ENCODE results near the gene SORCS2. TPM values are rescaled to one million over a fixed set of nuclear protein-coding genes. Genes with fewer than 3 reads are reported as not detected.

Gene SORCS2
- total RNA-seq, 2 experiments from 2014 or later: 0.07 to 0.15 TPM

DNA sequence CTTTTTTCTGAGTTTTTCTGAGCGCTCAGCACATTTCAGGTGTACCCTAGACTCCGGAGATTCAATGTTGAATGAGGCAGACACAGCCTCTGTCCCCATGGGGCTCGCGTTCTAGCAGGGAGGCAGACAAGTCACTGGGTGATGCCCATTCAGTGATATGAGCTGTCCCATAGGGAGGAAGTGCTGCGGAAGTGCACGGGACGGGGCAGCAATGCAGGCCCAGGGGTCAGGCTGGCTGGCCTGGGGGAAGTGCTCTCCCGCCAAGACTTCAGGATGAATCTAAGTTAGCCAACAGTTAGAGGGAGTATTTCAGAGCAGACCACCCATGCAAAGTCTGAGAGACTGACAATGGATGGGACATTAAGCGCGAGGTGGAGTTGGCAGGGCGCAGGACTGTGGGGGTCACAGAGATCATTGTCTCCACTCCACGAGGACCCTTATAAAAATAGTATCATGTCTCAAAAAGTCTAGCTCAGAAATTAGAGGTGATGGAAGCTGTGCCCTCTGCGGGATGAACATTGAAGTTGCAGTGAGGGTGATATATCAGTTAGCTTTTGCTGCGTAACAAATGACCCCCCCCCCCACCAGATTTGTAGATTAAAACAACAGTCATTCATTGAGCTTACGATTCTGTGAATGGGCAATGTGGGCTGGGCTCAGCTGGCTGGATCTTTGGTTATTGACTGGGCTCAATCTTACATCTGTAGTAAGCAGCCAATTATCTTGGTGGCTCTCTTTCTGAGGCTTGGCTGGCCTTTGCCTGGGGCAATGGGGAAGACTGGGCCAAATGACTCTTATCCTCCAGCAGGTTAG lies 226.0 kb downstream of the SORCS2 start:
- intact Hi-C loops (cut with micrococcal nuclease): no loop called here
- Mint-ChIP-seq H3K4me3 (no peak overlapping the region), H3K9me3 (peaks cover 3% of the 10 kb centered on the region), H3K36me3 (ENCODE audit: low read depth) (no peaks in the 10 kb centered on the region), H3K27ac (no peak overlapping the region), H3K4me1 (ENCODE audit: low read depth) (no peaks in the 10 kb centered on the region), H3K27me3 (ENCODE audit: low read depth) (peaks cover 11% of the 10 kb centered on the region)
- CTCF ChIA-PET: no interaction called here
- no peak for DNase-seq

DNA sequence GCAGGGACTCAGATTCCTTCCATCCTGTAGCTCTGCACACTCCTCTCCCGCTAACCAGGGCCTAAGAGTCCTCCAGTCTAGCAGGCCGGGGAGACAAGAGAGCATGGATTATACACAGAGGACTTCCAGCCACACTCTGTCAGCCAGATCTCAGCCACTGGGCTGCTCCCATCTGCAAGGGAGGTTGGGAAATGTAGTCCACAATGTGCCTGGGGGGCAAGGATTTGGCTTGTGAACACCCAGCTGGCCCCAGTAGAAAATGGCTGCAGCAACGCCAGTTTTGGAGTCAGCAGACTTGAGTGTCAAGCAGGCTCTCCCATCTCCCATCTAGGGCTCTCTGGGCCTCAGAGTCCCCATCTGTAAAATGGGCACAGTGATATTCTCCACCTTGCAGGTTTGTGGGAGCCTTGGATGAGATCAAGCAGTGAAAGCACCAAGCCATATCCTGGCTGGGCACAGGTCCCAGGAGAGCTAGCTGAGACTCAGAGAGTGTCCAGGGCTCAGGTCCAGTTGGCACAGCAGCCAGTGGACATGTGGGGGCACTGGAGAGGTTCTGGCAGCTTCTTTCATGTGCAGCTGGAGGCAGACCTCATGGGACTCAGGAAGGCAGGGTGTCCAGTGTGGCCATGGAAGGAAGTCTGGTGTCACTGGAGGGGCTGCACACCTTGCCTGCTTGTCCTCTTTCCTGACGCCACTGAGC lies 227.8 kb downstream of the SORCS2 start:
- peaks cover 3% of the 10 kb centered on the region for H3K27me3 Mint-ChIP-seq (ENCODE audit: low read depth)
- peaks cover 3% of the 10 kb centered on the region for H3K9me3 Mint-ChIP-seq
- no peaks in the 10 kb centered on the region for H3K4me1 Mint-ChIP-seq (ENCODE audit: low read depth)
- H3K4me3 Mint-ChIP-seq: no peak overlapping the region
- CTCF ChIA-PET: interaction anchor here (0.6 kb wide), 1 partner anchor 527 kb away, joined by 5 read pairs; no protein-coding TSS in a partner anchor
- no peaks in the 10 kb centered on the region for H3K36me3 Mint-ChIP-seq (ENCODE audit: low read depth)
- no peak overlapping the region for H3K27ac Mint-ChIP-seq
- intact Hi-C loops (cut with micrococcal nuclease): no loop called here
- DNase-seq: no peak

DNA sequence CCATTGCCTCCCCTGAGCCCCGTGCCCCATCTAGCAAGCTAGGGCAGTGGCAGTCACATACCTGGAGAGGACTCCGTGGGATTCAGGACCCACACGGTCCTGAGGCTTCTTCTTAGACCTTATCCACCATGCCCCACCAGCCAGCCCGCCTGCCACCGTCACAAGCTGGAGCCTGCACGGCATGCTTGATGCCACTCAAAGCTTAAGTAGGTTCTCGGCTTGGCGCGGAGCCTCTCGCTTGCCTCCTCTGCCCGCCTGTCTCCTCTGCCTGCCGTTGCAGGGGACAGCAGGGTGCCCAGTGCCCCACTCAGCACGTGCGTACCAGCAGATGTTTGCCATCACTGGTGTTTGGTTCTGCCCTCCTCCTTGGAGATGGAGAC lies 228.3 kb downstream of the SORCS2 start:
- CTCF ChIA-PET: no interaction called here
- H3K4me3 Mint-ChIP-seq: no peak overlapping the region
- H3K27ac Mint-ChIP-seq: no peak overlapping the region
- intact Hi-C loops (cut with micrococcal nuclease): no loop called here
- no peaks in the 10 kb centered on the region for H3K36me3 Mint-ChIP-seq (ENCODE audit: low read depth)
- DNase-seq: no peak
- peaks cover 3% of the 10 kb centered on the region for H3K9me3 Mint-ChIP-seq
- peaks cover under 1% of the 10 kb centered on the region for H3K27me3 Mint-ChIP-seq (ENCODE audit: low read depth)
- H3K4me1 Mint-ChIP-seq (ENCODE audit: low read depth): no peaks in the 10 kb centered on the region

DNA sequence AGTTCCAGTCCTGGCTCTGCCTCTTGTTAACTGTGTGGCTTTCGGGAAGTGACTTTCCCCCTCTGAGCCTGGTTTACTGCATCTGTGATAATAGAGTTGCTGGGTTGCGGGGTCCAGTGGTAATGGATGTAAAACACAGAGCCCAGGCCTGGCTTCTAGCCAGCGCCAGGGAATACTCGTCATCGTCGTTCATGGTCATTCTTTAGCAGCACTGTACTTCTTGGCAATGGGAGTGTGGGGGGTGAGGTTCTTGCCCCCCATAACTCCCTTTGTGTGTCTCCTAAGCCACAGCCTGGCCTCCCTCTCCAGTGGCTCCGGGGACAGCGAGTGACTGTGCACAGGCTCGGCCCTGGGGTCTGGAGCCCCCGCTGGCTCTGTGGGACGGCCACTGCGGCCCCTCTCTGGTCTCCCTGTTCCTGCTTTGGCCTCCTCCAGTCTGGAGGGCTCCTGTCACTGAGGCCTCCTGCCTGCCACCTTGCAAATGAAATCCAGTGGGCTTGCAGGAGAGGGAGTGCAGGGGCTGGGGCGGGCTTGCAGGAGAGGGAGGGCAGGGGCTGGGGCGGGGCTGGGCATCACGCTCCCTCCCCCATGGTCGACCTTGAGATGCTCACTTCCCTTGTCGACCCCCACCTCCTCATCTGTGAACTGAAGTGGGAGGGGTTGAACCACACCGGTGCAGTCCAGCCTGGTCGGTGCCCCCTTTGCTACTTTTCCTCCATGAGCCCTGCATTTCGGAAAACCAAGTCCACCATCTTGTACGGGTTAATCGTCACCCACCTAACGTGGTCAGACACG lies 229.2 kb downstream of the SORCS2 start:
- no peaks in the 10 kb centered on the region for H3K4me1 Mint-ChIP-seq (ENCODE audit: low read depth)
- no peak overlapping the region for H3K4me3 Mint-ChIP-seq
- H3K27ac Mint-ChIP-seq: no peak overlapping the region
- peaks cover 3% of the 10 kb centered on the region for H3K9me3 Mint-ChIP-seq
- DNase-seq: no peak
- no peaks in the 10 kb centered on the region for H3K36me3 Mint-ChIP-seq (ENCODE audit: low read depth)
- H3K27me3 Mint-ChIP-seq (ENCODE audit: low read depth): no peaks in the 10 kb centered on the region
- intact Hi-C loops (cut with micrococcal nuclease): no loop called here
- CTCF ChIA-PET: no interaction called here

DNA sequence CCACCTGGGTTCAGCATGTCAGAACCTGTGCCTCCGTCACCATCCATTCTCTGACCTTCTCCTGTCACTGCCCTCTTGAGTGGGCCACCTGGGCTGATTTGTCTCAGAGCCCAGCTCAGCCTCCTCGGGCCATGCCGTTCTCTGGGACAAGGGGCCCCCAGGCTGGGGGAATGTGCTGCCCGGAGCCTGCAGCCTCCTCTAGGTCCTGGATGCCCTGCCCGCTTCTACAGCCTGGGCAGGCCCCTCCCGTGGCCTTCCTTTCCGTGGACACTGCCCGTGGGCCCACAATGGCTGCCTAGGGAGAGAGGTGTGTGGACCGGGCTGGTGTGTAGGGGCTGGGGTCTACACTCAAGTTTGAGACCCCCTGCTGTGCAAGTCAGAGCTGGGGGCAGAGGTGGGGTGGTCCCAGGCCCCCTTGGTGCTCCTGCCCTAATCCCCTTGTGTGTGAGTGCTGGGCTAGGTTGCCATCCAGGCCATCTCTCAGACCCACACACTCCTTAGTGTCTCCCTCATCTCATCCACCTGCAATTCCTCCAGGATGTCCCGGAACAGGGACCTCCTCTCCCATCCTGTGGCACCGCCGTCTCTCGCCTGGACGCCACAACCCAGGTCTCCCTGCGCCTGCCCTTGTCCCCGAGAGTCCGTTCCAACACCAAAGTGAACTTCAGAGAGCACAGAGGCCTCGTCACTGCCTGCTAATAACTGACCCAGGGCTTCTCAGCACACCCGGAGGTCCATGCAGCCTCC lies 230.0 kb downstream of the SORCS2 start:
- no peak overlapping the region for H3K4me3 Mint-ChIP-seq
- intact Hi-C loops (cut with micrococcal nuclease): no loop called here
- H3K27ac Mint-ChIP-seq: no peak overlapping the region
- no peaks in the 10 kb centered on the region for H3K36me3 Mint-ChIP-seq (ENCODE audit: low read depth)
- H3K4me1 Mint-ChIP-seq (ENCODE audit: low read depth): no peaks in the 10 kb centered on the region
- DNase-seq: no peak
- no peaks in the 10 kb centered on the region for H3K27me3 Mint-ChIP-seq (ENCODE audit: low read depth)
- CTCF ChIA-PET: no interaction called here
- peaks cover 3% of the 10 kb centered on the region for H3K9me3 Mint-ChIP-seq

DNA sequence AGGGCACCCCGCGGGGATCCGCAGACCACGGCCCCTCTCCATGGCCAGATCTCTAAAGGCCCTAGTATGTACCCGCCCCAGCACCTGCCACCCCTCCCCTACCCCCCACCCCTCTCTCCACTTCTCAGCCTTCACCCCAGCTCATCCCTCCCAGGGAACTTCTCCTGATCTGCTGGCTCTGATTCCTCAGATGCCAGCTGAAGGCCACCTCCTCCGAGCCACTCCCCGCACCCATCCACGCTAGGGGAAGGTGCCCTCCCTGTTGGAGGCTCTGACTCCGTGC lies 230.5 kb downstream of the SORCS2 start:
- H3K9me3 Mint-ChIP-seq: peaks cover 3% of the 10 kb centered on the region
- CTCF ChIA-PET: no interaction called here
- no peaks in the 10 kb centered on the region for H3K4me1 Mint-ChIP-seq (ENCODE audit: low read depth)

DNA sequence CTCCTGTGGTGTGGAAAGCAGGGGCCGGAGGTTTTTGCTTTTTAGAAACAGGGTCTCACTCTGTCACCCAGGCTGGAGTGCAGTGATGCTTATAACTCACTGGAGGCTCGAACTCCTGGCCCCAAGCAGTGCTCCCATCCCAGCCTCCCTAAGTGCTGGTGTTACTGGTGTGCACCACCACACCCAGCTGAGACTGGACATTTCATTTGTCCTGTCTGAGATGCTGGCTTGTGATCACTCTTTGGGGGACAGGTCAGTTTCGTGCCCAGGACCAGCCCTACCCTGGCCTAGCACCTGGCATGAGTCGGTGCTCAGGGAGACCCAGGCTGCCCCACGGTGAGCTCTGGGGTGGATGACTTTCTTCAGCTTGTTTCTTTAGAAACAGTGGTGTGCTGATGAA lies 231.1 kb downstream of the SORCS2 start:
- H3K36me3 Mint-ChIP-seq (ENCODE audit: low read depth): no peaks in the 10 kb centered on the region
- H3K4me3 Mint-ChIP-seq: no peak overlapping the region
- peaks cover 3% of the 10 kb centered on the region for H3K9me3 Mint-ChIP-seq
- no peaks in the 10 kb centered on the region for H3K4me1 Mint-ChIP-seq (ENCODE audit: low read depth)
- intact Hi-C loops (cut with micrococcal nuclease): no loop called here
- no peaks in the 10 kb centered on the region for H3K27me3 Mint-ChIP-seq (ENCODE audit: low read depth)
- CTCF ChIA-PET: interaction anchor here (0.6 kb wide), 1 partner anchor 31 kb away, joined by 4 read pairs; no protein-coding TSS in a partner anchor
- DNase-seq: no peak
- no peak overlapping the region for H3K27ac Mint-ChIP-seq

More for the DNA sequence above, 230.5 kb downstream of the SORCS2 start:
- Mint-ChIP-seq H3K36me3 (ENCODE audit: low read depth) (no peaks in the 10 kb centered on the region), H3K27me3 (ENCODE audit: low read depth) (no peaks in the 10 kb centered on the region), H3K4me3 (no peak overlapping the region), H3K27ac (no peak overlapping the region)
- intact Hi-C loops (cut with micrococcal nuclease): no loop called here
- no peak for DNase-seq

DNA sequence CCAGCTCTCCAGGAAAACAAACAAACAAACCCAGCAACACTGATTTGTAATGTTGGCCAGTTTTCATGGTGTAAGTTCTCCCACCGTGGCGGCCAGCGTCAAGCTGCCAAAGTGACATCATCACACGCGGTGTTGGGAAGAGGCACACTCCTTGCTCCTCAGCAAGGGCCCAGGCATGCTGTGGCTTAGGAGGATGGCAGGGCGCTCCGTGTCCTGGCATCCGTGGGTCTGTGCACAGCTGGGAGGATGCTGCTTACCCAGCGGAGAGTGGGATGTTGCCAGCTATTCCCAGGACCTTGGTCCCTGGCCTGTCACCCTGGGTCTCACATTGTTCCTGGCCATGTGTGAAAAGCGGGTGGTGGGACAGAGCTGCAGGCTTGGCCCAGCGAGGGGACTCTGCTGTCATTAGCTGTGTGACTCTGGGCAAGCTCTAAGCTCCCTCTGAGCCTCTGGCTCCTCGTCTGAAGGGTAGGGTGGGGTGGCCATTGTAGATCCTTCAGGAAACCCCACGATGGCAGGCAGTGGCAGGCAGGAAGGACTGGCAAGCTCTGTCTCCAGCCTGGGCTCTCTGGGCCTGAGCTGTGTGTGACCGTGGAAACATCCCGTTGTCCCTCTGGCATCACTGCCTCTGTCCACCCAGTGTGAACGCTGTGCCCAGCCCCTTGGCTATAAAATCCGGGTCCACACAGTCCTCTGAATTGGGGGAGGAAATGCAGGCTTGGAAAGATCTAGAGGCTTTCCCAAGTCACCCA lies 231.6 kb downstream of the SORCS2 start:
- DNase-seq: no peak
- Mint-ChIP-seq H3K27ac (no peak overlapping the region), H3K27me3 (ENCODE audit: low read depth) (no peaks in the 10 kb centered on the region), H3K4me1 (ENCODE audit: low read depth) (no peaks in the 10 kb centered on the region), H3K9me3 (no peaks in the 10 kb centered on the region), H3K4me3 (no peak overlapping the region), H3K36me3 (ENCODE audit: low read depth) (no peaks in the 10 kb centered on the region)
- CTCF ChIA-PET: interaction anchor here (0.6 kb wide), 1 partner anchor 30 kb away, joined by 4 read pairs; no protein-coding TSS in a partner anchor
- intact Hi-C loops (cut with micrococcal nuclease): no loop called here

DNA sequence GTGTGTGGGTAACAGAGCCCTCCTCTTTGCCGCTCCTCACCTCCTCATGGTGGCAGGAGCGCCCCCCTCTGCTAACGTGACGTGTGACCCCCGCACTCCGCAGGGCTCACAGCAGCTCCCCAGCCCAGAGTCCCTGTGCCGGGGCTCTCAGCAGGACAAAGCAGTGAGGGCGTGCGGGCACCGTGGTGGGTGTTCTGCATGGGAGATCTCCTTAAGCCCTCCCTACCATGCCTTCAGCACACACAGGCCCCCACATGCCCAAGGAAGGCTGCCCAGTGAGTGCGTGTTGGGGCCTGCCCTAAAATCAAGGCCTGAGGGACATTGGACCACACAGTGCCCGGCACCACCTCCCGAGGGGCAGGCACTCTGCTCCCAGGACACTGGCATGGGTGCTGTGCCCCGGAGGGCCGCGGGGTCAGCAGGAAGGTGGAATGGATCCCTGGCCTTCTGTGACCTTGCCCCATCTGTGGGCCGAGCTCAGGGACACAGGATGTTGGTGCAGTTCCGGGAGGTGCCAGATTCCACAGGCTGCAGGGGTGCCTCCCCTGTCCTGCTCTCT lies 232.3 kb downstream of the SORCS2 start:
- no peak for DNase-seq
- Mint-ChIP-seq H3K4me3 (no peak overlapping the region), H3K9me3 (no peaks in the 10 kb centered on the region), H3K4me1 (ENCODE audit: low read depth) (no peaks in the 10 kb centered on the region), H3K27ac (no peak overlapping the region), H3K27me3 (ENCODE audit: low read depth) (no peaks in the 10 kb centered on the region), H3K36me3 (ENCODE audit: low read depth) (no peaks in the 10 kb centered on the region)
- CTCF ChIA-PET: no interaction called here
- intact Hi-C loops (cut with micrococcal nuclease): no loop called here

DNA sequence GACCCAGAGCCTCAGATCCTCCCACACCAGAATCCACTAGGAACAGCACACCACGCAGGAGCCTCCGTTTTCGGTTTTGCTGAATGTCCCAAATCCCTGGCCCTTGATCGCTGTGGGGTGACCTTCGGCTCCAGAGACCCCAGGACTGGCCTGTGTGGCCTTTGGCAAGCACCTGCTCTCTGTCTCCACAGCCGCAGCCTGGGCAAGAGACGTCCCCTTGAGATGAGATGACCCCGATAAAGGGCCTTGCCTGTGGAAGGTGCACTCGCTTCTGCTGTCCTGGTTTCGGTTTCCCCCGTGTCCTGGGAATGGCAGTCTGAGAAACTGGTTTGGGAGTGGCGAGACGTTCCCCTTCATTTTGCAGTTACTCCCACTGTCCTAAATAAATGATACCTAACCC lies 232.8 kb downstream of the SORCS2 start:
- Mint-ChIP-seq H3K27ac (no peak overlapping the region), H3K36me3 (ENCODE audit: low read depth) (no peaks in the 10 kb centered on the region), H3K27me3 (ENCODE audit: low read depth) (no peaks in the 10 kb centered on the region), H3K4me3 (no peak overlapping the region), H3K4me1 (ENCODE audit: low read depth) (no peaks in the 10 kb centered on the region), H3K9me3 (no peaks in the 10 kb centered on the region)
- intact Hi-C loops (cut with micrococcal nuclease): no loop called here
- no peak for DNase-seq
- CTCF ChIA-PET: no interaction called here

DNA sequence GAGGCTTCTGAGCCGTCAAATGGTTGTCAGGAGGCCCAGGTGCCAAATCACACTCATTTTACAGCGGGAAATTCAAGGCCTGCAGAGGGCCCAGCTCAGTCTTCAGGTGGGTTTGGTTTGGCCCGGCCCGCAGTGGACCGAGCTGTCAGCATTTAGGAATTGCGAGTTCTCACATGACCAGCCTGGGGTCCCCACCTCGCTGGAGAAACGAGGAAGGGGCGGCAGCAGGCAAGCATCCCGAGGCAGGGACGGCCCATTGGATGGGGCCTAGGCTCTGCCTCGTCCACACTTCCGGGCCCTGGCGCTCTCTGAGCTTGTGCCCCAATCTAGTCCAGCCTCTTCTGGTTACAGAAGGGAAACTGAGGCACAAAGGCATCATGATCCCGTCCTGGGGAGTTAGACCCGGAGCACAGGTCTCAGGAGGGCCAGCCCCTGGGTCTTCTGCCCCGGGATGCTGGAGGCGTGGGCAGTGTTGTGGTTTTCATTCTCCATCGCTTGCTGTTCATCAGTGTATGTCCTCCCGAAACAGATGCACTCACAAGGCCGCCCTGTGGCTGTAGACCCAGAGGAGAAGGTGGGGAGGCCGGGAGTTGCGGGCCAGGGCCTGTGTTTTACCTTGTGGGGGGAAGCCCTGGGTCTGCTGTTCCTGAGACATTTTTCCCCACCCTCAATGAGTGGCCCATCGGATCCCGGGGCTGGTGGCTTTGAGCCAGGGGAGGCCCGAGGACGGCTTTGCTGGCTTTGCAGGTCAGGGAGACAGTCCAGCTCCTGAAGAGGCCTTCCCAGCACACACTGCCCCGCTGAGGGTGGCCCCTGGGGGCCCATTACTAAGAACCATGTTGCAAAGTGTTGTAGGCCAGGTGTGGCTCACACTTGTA lies 233.5 kb downstream of the SORCS2 start:
- Mint-ChIP-seq H3K4me3 (no peak overlapping the region), H3K4me1 (ENCODE audit: low read depth) (no peaks in the 10 kb centered on the region), H3K27me3 (ENCODE audit: low read depth) (no peaks in the 10 kb centered on the region), H3K27ac (no peak overlapping the region), H3K36me3 (ENCODE audit: low read depth) (no peaks in the 10 kb centered on the region), H3K9me3 (no peaks in the 10 kb centered on the region)
- DNase-seq: no peak
- CTCF ChIA-PET: no interaction called here
- intact Hi-C loops (cut with micrococcal nuclease): no loop called here
